GM19023 (cell line): Measurements from ENCODE around the gene SREK1IP1.

Experiments
- ATAC-seq: cut with Tn5 transposase; IDR thresholded peaks from one replicate; pipeline ENCODE4 v1.9.1; 2021; ENCODE audit warnings: mild to moderate bottlenecking, moderate library complexity; ENCODE audit not compliant: unreplicated experiment

The SREK1IP1 gene

DNA sequence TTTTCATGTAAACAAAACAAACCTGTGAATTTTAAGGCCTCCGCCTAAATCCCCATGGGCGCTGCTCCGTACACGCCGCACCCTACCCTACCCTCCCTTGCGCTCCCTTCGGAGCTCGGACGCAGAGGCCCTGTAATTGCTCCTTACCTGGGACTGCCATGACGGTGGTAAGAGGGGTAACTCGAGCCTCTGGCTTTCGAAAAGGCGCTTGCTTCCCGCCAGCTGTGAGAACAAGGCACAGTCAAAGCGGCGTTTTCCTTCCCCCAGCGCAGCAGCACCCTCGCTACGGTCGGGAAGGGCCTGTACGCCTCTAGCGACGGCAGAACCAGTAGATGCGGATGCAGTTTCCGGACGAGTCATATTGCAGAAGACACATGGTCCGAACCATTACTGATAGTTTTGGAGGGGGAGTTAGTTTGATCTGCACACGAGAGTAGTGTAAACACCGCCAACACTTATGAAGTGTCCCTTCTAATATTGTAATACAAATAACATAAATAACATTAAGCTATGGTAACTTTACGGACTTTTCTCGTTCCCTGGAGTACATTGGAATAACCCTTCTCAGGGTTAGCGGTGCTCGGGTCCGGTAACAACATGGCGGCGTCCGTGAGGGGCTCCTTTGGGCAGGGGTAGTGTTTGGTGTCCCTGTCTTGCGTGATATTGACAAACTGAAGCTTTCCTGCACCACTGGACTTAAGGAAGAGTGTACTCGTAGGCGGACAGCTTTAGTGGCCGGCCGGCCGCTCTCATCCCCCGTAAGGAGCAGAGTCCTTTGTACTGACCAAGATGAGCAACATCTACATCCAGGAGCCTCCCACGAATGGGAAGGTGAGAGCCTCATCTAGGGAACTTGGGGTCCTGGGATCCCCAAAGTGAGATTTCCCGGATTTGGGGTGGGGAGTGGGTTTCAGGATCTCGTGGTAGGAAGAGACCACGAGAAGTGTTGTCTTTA is at the start of gene SREK1IP1, which contains the start of gene CWC27:
Gene SREK1IP1, minus strand, starts transcription at position 334 of the 955 bp plus-strand sequence. Its CDS starts 174 bp downstream, at position 160.
Gene CWC27, plus strand, starts transcription at position 573 of the 955 bp plus-strand sequence. Its CDS starts 217 bp downstream, at position 790.
- peak; percentile 99 for ATAC-seq

DNA sequence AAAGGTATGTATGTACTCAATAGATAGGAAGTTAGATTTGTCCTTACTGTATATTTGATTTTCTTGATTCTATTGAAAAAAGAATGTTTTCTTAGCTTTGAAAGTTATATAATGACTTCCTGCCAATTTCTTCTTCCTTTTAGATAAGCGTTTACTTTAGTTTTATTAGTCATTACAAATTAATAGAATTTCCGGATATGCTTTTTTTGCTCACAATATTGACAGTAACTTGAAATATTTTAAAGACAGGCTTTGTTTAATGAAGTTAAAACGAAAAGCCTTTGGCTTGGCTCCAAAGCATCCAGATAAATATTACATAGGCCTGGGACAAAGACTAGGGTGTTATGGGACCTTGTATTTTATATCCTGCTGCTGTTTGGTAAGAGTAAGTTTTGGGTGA is 49.8 kb upstream of the SREK1IP1 start:
- ATAC-seq: no peak

DNA sequence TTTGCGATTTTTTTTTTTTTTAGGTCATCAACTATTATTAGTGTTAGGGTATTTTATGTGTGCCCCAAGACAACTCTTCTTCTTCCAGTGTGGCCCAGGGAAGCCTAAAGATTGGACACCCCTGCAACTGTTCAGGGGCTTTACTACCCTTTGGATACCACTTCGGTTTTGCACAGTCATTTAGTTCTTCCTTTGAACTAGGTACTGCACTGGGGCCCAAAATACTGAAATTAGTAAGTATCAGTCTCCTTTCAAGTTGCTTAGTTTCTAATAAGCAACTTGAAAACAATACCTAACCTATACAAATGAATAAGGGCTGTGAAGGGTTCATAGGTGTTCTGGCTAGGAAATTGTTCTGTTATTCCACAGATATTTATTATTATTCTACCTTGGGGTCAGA is 45.6 kb upstream of the SREK1IP1 start:
- ATAC-seq: peak; percentile 95

DNA sequence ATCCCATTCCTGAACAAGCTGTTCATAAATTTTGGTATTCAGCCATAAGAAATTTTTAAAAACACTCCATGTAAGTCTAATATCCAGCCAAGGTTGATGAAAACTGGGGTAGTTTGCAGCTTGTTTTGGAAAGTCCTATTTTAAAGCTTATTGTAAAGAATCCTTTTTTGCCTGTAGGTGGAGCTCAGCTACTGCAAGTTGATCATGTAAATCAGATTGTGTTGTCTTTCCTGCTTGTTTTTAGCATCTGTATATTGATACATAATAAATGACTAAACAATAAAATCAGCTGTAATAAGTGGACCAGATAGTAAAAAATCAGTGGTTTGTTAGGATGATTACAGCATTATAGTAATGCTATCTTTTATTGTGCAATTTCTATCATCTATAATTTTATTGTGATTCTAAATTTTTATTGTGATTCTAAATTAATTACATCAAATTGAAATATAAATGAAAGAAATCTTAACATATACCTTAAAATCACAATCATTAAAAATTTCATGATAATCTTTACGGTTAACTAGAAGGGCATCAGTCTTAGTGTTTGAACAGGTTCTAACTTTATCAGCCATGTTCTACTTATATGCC is 42.7 kb upstream of the SREK1IP1 start:
- no peak for ATAC-seq

DNA sequence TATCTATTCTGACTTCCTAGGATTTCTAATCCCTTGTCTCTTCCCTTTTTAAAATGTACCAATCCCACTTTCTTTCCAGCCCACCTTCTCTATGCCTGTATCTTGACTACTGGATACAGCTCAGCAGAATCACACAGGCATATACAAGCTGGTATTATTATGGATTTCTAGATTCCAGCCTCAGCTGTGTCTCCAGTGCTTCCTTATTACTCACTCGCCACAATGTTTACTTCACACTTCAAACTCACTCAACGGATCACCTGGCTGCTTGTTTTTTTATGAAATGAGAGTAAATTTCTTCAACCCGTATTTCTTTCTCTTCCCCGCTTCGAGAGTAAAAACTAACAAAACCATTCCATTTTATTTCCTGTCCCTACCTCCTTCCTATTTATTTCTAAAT is 39.0 kb upstream of the SREK1IP1 start:
- no peak for ATAC-seq

DNA sequence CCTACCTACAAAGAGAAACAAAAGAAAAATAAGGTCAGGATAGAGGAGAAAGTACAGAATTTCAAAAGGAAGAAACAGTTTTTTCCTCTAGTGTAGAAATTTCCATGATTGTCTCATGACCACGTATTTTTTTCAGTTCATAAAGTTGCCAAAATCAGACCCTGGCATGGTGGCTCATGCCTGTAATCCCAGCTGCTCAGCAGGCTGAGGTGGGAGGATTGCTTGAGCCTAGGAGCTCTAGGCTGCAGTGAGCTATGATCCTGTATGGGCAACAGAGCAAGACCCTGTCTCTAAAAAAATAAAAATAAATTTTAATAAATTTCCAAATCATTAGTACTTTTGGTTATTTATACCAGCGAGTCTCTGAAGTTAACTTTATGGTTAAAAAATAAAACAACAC is 38.0 kb upstream of the SREK1IP1 start:
- no peak for ATAC-seq

DNA sequence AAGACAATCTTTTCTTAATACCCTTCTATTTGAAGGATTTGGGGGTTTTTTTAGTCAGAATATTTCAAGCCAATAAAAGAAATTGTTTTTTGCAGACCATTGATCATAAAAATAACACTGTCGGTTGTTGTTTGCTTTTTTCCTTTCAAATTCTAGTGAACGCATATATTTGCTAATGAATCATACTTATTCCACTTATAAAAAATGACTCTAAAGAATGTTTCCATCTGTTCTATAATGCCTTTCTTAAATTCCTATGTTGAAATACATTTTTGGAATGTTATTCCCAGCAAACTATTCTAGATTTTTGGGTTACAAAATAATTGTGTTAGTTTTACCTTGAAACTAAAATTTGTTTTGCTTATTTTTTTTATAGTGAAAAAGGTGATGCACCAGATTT is 32.4 kb upstream of the SREK1IP1 start:
- no peak for ATAC-seq

DNA sequence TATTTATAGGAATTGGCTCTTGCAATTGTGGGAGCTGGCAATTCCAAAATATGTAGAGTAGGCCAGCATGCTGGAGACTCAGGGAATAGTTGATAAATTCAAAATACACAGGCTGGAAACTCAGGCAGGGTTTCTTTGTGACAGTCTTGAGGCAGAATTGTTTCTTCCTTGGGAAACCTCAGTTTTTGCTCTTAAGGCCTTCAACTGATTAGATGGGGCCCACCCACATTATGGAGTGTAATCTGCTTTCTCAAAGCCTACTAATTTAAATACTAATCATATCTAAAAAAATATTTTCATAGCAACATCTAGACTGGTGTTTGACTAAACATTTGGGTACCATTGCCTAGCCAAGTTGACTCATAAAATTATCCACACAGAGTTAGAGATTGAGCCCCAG is 27.8 kb upstream of the SREK1IP1 start:
- ATAC-seq: no peak

DNA sequence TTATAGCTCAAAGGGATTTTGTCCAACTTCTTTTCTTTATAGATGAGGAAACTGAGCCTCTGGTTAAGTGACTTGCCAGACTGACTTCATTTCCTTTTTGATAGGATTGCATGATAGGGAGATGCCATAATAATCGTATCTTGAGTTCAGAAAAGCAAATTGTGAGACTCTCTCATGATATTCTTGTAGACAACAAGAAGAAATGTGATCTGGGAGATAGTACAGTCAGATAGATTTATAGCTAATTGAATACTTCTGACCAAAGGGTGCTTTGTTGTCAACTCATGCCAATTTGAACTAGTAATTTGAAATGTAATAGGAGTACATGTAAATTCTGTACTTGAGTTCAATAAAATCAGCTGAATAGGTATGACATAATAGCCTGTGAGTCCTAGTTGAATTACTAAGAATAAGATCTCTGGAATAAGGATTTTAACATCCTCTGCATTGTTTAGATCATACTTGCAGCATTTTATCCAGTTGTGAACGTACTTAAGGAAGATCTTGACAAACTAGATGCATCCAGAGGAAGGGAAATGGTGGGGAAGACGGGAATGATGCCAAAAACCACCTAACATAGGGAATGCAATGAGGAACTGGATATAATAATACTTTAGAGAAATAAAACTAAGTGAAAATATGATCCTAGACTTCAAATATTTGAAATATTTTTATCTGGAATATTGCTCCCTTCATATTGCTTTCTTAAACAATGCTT is 25.7 kb upstream of the SREK1IP1 start:
- ATAC-seq: no peak

DNA sequence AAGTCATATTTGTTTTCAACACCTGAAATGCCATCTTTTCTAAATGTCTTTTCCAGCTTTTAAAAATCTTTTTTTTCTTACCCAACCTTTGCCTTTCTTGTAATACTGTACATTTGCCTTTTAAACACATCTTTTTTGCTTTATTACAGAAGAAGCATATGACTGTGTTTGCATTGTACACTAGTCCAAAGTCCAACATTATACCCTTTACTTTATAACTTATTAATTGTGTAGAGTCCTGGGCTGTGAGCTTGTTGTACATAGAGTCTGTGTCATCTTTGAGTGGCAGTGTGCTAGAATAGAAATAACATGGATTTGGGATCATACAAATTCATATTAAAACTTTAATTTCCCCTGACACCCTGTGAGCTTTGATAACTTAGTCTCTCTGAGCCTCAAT is 24.0 kb upstream of the SREK1IP1 start:
- ATAC-seq: no peak

DNA sequence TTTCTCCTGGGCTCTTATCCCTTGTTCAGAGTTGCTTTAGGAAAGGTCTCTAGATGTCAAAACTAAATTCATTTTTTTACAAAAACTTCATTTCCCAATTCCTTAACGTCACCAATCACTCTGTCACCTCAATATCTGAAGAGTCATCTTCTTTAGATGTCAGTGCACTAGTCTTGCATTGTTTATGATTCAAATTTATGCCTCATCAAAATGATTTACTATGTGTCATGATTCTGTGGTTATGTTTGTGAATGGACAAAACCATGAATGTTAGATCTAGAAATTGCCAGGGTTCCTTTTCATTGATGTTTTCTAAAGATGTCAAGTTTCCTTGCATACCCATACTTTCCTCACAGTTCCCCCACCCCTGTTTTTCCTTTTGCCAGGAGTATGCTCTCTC is 21.7 kb upstream of the SREK1IP1 start:
- ATAC-seq: no peak

DNA sequence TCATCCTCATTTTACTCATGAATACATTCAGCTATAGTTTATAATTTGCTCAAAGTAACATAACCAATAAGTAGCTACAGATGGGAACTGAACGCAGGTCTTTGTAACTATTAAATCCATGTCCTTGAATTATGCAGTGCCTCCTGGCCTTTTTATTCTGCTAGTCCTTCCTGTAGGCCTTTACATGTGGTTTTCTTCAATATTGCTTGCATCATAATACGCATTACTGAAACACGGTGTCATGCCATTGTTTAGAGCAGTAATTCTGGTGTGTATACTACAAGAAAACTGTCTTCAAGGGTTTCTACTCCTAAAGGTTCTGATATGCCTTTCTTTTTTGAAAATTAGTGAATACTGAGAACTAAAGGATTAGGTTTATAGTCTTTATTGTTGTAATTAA is 21.0 kb upstream of the SREK1IP1 start:
- no peak for ATAC-seq

DNA sequence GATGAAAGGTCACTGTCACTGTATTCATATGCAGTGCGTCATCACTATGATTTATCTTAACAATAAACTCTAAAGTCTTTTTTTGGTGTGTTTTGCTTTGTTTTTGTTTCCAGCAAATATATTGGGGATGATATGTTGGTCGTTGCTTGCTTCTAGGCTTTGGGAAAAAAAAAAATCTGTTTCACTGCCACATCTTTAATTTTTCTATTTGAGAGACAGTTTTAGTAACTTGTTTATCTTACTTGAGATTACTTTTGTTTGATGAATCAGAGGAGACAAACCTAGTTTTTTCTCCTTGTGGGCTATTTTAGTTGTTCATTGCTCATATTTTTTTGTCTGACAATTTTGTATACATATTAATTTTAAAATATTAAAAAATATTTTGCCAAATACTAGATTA is 19.7 kb upstream of the SREK1IP1 start:
- ATAC-seq: no peak

DNA sequence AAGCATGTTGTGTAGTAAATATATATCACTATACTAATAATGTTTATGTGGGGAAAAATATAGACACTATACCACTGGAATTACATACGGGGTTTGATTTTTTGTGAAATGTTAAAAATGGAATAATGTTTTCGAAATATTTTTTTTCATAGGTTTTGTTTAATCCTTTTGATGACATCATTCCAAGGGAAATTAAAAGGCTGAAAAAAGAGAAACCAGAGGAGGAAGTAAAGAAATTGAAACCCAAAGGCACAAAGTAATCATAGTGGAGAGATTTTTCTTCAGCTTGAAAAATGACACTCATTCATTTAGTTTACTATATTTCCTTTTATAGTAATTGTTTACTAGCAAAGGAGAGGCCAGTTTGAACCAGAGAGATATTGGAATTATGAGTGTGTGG is 17.9 kb upstream of the SREK1IP1 start:
- no peak for ATAC-seq

DNA sequence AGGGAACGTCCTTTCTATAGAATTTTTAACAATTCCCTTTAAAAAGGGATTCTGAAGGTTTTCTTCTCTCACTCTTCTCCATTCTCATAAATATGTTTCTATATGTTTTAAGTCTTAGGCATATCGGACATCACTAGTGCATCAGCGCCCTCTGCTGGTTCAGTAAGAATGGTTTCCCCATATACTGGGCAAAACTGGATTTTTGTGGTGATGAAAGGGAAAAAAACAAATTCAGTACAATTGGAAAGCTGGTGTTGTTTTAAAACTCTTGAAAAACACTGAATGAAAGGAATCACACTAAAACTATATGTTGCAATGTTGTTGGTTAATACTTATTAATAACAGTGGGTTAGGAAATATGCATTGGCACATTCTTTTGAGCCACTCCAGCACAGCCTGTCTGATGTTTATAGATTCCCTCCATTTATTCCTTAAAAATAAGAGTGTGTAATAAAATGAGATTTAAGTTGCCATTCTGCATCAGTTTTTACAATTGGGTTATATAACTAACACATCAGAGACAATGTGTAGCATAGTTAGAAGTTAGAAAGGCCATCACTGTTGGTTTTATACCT is 16.0 kb upstream of the SREK1IP1 start:
- peak; percentile 91 for ATAC-seq

DNA sequence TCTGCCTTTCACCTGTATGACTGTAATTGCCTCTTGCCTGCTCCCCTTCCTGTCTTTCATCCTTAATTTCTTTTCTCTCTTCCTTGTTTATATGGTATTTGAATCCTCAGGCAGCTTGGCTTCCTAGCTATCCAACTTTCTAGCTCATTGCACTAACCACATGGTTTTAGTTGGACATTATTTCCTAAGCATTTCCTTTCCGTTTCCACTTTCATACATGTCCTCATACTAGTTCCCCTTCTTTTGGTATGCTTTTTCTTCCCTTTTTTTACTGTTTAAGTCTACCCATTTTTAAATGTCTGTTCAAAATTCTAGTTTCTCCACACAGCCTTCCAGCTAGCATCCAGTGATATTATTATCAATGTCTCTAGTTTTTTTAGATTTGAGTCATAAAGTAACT is 6.8 kb upstream of the SREK1IP1 start:
- ATAC-seq: no peak

DNA sequence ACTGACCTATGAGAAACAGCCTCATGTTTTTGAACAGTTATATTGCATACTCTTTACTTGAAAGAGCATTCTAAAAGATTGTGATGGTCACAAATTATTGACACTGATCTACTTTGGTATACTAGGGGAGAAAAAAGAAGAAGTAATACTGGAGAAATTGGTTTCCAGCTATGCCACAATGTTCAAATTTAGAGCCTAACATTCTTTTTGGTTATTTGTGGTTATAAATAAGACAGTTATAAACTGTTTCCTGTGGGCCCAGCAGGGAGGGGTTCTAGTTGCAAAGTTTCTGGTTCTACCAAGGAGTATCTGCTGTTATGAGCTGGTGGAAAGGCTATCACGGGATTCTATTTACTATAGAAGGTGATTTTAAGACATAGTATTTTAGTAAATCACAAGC is 5.0 kb upstream of the SREK1IP1 start:
- ATAC-seq: peak; percentile 38

DNA sequence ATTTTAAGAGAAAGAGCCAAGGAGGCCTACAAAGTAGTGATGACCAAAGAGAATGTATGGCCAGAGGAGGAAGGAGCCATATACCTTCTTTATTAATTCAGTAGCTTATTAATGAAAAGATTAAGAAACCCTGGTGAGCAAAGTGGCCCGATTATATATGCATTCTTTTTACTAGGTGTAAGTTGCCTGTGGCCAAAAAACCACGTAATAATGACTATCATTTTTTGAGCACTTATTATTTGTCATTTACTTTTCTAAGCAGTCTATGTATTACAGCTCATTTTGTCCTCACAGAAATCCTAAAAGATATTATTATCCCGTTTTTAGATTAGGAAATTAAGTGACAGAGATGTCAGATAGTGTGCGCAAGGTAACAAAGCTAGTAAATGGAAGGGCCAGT is 3.2 kb upstream of the SREK1IP1 start:
- ATAC-seq: no peak

DNA sequence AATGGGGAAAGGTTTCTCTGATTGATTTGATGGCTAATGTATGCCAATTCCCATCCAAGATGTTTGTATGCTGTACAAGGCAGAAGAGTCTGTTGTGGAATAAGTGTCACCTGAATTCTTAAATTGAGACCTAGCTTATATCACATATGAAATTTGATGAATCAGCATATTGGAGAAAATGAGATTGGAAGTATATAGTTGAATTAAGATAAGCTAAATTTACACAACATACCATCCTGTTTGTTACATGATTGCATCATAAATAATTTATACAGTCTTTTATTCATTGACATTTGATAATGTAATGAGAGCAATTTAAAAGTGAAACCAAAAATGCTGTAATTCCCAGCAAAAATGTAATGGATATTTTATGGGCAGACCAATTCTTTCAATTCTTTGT is 1.4 kb upstream of the SREK1IP1 start:
- no peak for ATAC-seq

DNA sequence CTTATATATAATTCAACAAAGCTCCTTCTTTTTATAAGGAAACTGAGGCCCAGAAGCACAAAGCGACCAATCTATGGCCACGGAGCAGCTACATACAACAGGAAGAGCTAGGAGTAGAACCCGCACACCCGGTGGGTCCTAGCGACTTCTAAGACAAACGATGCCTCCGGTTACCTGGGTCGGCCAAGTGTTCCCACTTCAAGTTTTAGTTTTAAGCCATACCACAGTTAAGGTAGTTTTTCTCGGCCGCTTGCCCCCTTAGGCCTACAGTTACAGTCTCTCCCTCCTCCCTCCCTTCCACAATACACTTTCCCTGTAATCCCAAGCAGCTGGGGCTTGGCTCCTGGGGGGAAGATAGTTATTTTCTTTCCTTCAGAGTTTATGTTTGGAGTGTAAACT is 533 bp downstream of the SREK1IP1 start:
- peak; percentile 7 for ATAC-seq

DNA sequence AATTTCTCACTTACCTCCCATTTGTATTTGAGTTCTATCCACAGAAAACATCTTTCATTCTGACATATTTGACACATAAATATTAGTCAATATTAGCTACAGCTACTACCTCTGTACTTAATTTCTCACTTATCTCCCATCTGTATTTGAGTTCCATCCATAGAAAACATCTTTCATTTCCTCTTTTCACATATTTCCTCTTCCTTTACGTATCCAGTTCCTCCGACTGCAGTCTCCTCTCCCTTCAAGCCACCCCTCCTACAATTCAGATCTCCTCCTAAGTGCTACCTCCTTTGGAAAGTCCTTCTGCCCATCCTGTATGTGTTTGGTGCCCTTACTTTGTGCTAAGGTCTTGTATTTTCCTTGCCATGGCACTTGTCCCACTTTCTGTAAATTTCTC is 1.6 kb downstream of the SREK1IP1 start:
- ATAC-seq: no peak
